Type B pancreatic cell (in vitro differentiated cells): ENCODE measurements around the gene ECI1. TPM values are rescaled to one million over a fixed set of nuclear protein-coding genes. Genes with fewer than 3 reads are reported as not detected.
"Not testable (repeated sequence)": the region's sequence is repeated elsewhere in the genome, so short reads cannot be mapped to it uniquely, and the experiment has no call there.

Source experiments
- DNase-seq: peaks from one replicate; pipeline ENCODE4 v3.0.0; 2021; ENCODE audit warnings: mixed read lengths; ENCODE audit not compliant: unreplicated experiment; ENCODE audit errors: extremely low spot score
- H3K27ac Mint-ChIP-seq: 2 replicates; pipeline ENCODE4 v1.8.0; 2021; ENCODE audit warnings: mild to moderate bottlenecking, mixed read lengths
- H3K27me3 Mint-ChIP-seq: 2 replicates; pipeline ENCODE4 v1.8.0; 2021; ENCODE audit warnings: mixed read lengths
- H3K36me3 Mint-ChIP-seq: 2 replicates; pipeline ENCODE4 v1.8.0; 2021; ENCODE audit warnings: mixed read lengths
- H3K4me1 Mint-ChIP-seq: one replicate; pipeline ENCODE4 v1.8.0; 2021; ENCODE audit warnings: mixed read lengths; ENCODE audit not compliant: unreplicated experiment
- H3K4me3 Mint-ChIP-seq: 2 replicates; pipeline ENCODE4 v1.8.0; 2021; ENCODE audit warnings: mild to moderate bottlenecking, mixed read lengths
- H3K9me3 Mint-ChIP-seq: 2 replicates; pipeline ENCODE4 v1.8.0; 2021; ENCODE audit warnings: mixed read lengths
- total RNA-seq: library from RNA; stranded (reverse); gene quantifications from 2 replicates; pipeline ENCODE4 v1.2.1, GENCODE V29; 2021; ENCODE audit warnings: low replicate concordance
- TF ChIP-seq, protein P1 (sequence below): fragments of 200-600 bp; sonication (generic); conservative IDR thresholded peaks from 2 replicates; pipeline ENCODE4 v1.5.0; 2021; ENCODE audit warnings: antibody characterized with exemption, mild to moderate bottlenecking

ECI1 gene
- total RNA-seq, 1 donor from 2014 or later, result 72.7 TPM

- DNase-seq, result no peak
- Mint-ChIP-seq H3K4me1 (peaks cover 14% of the 10 kb centered on the region), H3K27me3 (peaks cover 17% of the 10 kb centered on the region), H3K4me3 (peak overlapping the region; percentile 83), H3K36me3 (peaks cover 4% of the 10 kb centered on the region), H3K27ac (peak overlapping the region; percentile 46), H3K9me3 (no peaks in the 10 kb centered on the region)
- TF ChIP-seq, protein P1, sequence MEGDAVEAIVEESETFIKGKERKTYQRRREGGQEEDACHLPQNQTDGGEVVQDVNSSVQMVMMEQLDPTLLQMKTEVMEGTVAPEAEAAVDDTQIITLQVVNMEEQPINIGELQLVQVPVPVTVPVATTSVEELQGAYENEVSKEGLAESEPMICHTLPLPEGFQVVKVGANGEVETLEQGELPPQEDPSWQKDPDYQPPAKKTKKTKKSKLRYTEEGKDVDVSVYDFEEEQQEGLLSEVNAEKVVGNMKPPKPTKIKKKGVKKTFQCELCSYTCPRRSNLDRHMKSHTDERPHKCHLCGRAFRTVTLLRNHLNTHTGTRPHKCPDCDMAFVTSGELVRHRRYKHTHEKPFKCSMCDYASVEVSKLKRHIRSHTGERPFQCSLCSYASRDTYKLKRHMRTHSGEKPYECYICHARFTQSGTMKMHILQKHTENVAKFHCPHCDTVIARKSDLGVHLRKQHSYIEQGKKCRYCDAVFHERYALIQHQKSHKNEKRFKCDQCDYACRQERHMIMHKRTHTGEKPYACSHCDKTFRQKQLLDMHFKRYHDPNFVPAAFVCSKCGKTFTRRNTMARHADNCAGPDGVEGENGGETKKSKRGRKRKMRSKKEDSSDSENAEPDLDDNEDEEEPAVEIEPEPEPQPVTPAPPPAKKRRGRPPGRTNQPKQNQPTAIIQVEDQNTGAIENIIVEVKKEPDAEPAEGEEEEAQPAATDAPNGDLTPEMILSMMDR, result no peak
These were observed 46.8 kb downstream of the ECI1 start for GRCh38 chr16:2204416-2205103.

DNA sequence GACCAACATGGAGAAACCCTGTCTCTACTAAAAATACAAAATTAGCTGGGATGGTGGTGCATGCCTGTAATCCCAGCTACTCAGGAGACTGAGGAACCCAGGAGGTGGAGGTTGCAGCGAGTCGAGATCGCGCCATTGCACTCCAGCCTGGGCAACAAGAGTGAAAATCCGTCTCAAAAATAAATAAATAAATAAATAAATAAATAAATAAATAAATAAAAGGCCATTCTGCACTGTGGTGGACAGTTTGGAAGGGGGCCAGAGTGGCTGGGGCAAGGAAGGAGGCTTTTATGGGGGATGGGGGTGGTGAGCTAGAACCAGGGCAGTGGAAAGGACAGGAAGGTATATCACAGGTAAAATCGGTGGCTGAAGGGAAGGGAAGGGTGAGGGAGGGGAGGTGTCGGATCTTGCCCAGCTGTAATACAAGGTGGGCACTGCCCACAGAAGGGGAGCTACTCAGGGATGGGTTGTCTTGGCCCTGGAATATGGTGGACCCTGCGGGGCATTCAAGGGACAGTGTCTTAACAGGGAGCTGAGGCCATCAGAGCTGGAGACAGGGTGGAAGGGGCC lies 48.2 kb downstream of the ECI1 start:
- Mint-ChIP-seq H3K4me3 (peak overlapping the region; percentile 73), H3K27ac (peak overlapping the region; percentile 76), H3K4me1 (peaks cover 14% of the 10 kb centered on the region), H3K27me3 (peaks cover 24% of the 10 kb centered on the region)
- DNase-seq, H3K36me3 Mint-ChIP-seq, H3K9me3 Mint-ChIP-seq: not testable (repeated sequence)

DNA sequence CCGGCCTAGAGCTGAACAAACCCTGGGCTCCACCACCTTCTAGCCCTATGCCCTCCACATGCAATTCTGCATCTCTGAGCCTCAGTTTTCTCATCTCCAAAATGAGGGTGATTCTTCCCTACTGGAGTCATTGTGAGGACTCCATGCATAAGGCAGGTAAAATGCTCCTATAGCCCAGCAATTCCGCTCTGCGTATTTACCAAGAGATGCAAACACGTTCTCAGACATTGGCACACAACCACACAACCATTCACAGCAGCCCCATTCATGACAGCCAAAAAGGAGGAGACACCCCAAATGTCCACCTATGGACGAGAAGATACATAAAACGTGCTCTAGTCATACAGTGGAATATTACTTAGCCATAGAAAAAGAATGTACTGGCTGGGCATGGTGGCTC lies 51.1 kb downstream of the ECI1 start:
- no peak overlapping the region for H3K27ac Mint-ChIP-seq
- DNase-seq, result no peak
- H3K4me1 Mint-ChIP-seq, result peaks cover 5% of the 10 kb centered on the region
- no peaks in the 10 kb centered on the region for H3K36me3 Mint-ChIP-seq
- no peaks in the 10 kb centered on the region for H3K9me3 Mint-ChIP-seq
- TF ChIP-seq, protein P1, result no peak
- peaks cover 30% of the 10 kb centered on the region for H3K27me3 Mint-ChIP-seq
- no peak overlapping the region for H3K4me3 Mint-ChIP-seq

- Mint-ChIP-seq H3K27me3 (peaks cover 34% of the 10 kb centered on the region), H3K4me3 (no peak overlapping the region), H3K4me1 (peaks cover 4% of the 10 kb centered on the region), H3K9me3 (no peaks in the 10 kb centered on the region), H3K27ac (no peak overlapping the region), H3K36me3 (no peaks in the 10 kb centered on the region)
- TF ChIP-seq, protein P1, result no peak
- no peak for DNase-seq
These were observed 51.7 kb downstream of the ECI1 start for GRCh38 chr16:2199621-2200139.

- Mint-ChIP-seq H3K9me3 (no peaks in the 10 kb centered on the region), H3K27me3 (peaks cover 35% of the 10 kb centered on the region), H3K36me3 (no peaks in the 10 kb centered on the region), H3K27ac (no peak overlapping the region), H3K4me3 (no peak overlapping the region), H3K4me1 (no peaks in the 10 kb centered on the region)
- TF ChIP-seq, protein P1, result no peak
- no peak for DNase-seq
These were observed 52.3 kb downstream of the ECI1 start for GRCh38 chr16:2199095-2199494.

GRCh38 chr16:2198283-2198682 lies 53.1 kb downstream of the ECI1 start:
- DNase-seq, result no peak
- no peaks in the 10 kb centered on the region for H3K36me3 Mint-ChIP-seq
- peaks cover 35% of the 10 kb centered on the region for H3K27me3 Mint-ChIP-seq
- no peaks in the 10 kb centered on the region for H3K4me1 Mint-ChIP-seq
- peak overlapping the region; percentile 80 for H3K4me3 Mint-ChIP-seq
- no peak overlapping the region for H3K27ac Mint-ChIP-seq
- no peaks in the 10 kb centered on the region for H3K9me3 Mint-ChIP-seq
- TF ChIP-seq, protein P1, result no peak
